Activated CD8-positive, alpha-beta T cell treated with anti-CD3 and anti-CD28 coated beads for 36 hours (primary cell): Measurements from ENCODE around the gene NPTN. TPM values are rescaled to one million over a fixed set of nuclear protein-coding genes. Genes with fewer than 3 reads are reported as not detected.

Experiments
- ATAC-seq: fragments of 200-7000 bp; cut with Tn5 transposase; one replicate; pipeline ENCODE4 v1.10.0; 2021; ENCODE audit warnings: mild to moderate bottlenecking, moderate library complexity
- CTCF ChIA-PET: fragments of 350-600 bp; sonication (Branson Sonifier 250); formaldehyde crosslinking; loops from one replicate; lab custom pipeline; 2021; ENCODE audit warnings: antibody characterized with exemption; lab: Charles Lee
- POLR2A ChIA-PET: fragments of 350-600 bp; sonication (Branson Sonifier 250); formaldehyde crosslinking; loops from one replicate; lab custom pipeline; 2021; ENCODE audit warnings: antibody characterized with exemption; lab: Charles Lee
- DNase-seq: peaks from one replicate; pipeline ENCODE4 v3.0.0-alpha.2; 2020
- H3K27ac Mint-ChIP-seq: one replicate; pipeline ENCODE4 v1.8.0; 2021; ENCODE audit warnings: mild to moderate bottlenecking, mixed read lengths
- H3K27me3 Mint-ChIP-seq: one replicate; pipeline ENCODE4 v1.8.0; 2021; ENCODE audit warnings: mixed read lengths
- H3K36me3 Mint-ChIP-seq: one replicate; pipeline ENCODE4 v1.8.0; 2021; ENCODE audit warnings: low read depth, mixed read lengths
- H3K4me1 Mint-ChIP-seq: one replicate; pipeline ENCODE4 v1.8.0; 2021; ENCODE audit warnings: low read depth, mixed read lengths
- H3K4me3 Mint-ChIP-seq: one replicate; pipeline ENCODE4 v1.8.0; 2021; ENCODE audit warnings: mild to moderate bottlenecking, moderate library complexity, mixed read lengths
- H3K9me3 Mint-ChIP-seq: one replicate; pipeline ENCODE4 v1.8.0; 2021; ENCODE audit warnings: mixed read lengths
- intact Hi-C: fragments of 100-400 bp; cut with micrococcal nuclease; formaldehyde crosslinking; loops from one replicate; pipeline ENCODE4 v1.10.0; 2022
- total RNA-seq, 2 experiments: library from RNA; stranded (reverse); gene quantifications; one replicate each; pipeline ENCODE4 v1.2.3, GENCODE V29; 2021
- TF ChIP-seq, protein P1 (sequence below): fragments of 200-600 bp; IDR thresholded peaks from one replicate; pipeline ENCODE4 v1.8.0; 2022; ENCODE audit warnings: antibody characterized with exemption, mild to moderate bottlenecking

NPTN gene
- total RNA-seq, 2 experiments from 2014 or later: 27.4 to 33.6 TPM

DNA sequence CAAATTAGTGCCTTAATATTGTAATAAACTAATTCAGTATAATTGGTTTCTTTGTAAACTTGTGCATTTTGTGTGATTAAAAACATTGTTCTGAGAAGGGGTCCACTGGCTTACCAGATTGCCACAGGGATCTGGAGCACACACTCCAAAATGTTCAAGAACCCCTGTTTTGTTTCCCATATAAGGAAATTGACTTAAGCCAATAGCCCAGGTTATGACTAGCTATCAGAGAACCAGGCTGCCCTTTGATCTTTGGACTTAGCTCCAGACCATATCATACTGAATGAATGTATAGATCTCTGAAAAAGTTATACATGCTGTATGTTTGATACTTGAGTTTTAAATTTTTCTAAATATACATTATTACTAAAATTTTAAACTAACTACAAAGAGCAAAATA lies 91.7 kb downstream of the NPTN start:
- Mint-ChIP-seq H3K9me3 (no peaks in the 10 kb centered on the region), H3K4me1 (no peaks in the 10 kb centered on the region), H3K4me3 (no peak overlapping the region), H3K36me3 (no peaks in the 10 kb centered on the region), H3K27me3 (no peaks in the 10 kb centered on the region), H3K27ac (no peak overlapping the region)
- TF ChIP-seq, protein P1, sequence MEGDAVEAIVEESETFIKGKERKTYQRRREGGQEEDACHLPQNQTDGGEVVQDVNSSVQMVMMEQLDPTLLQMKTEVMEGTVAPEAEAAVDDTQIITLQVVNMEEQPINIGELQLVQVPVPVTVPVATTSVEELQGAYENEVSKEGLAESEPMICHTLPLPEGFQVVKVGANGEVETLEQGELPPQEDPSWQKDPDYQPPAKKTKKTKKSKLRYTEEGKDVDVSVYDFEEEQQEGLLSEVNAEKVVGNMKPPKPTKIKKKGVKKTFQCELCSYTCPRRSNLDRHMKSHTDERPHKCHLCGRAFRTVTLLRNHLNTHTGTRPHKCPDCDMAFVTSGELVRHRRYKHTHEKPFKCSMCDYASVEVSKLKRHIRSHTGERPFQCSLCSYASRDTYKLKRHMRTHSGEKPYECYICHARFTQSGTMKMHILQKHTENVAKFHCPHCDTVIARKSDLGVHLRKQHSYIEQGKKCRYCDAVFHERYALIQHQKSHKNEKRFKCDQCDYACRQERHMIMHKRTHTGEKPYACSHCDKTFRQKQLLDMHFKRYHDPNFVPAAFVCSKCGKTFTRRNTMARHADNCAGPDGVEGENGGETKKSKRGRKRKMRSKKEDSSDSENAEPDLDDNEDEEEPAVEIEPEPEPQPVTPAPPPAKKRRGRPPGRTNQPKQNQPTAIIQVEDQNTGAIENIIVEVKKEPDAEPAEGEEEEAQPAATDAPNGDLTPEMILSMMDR: no peak
- intact Hi-C loops: no loop called here
- ChIA-PET CTCF (no interaction called here), POLR2A (no interaction called here)
- DNase-seq: no peak
- no peak for ATAC-seq

DNA sequence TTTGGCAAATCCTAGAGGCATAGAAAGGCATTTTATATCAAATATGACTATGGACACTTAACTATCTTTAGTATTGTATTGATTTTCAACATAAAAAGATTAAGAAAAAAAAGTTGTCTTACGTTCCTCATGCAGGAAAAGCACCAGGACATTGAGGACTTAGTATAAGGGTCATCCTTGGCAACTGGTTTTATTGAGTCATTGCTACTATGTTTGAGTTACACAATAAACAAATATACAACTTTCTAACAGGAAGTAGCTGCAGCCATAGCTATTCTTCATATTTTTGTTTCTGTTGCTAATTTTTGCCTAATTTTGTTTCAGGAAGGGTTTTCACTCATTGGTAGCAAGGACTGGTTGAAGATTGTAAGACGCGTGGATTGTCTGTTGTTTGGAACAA lies 93.0 kb downstream of the NPTN start:
- H3K36me3 Mint-ChIP-seq: no peaks in the 10 kb centered on the region
- TF ChIP-seq, protein P1: no peak
- DNase-seq: no peak
- intact Hi-C loops: no loop called here
- CTCF ChIA-PET: no interaction called here
- no peaks in the 10 kb centered on the region for H3K27me3 Mint-ChIP-seq
- POLR2A ChIA-PET: no interaction called here
- H3K4me1 Mint-ChIP-seq: no peaks in the 10 kb centered on the region
- no peak overlapping the region for H3K4me3 Mint-ChIP-seq
- no peak overlapping the region for H3K27ac Mint-ChIP-seq
- H3K9me3 Mint-ChIP-seq: no peaks in the 10 kb centered on the region
- no peak for ATAC-seq

DNA sequence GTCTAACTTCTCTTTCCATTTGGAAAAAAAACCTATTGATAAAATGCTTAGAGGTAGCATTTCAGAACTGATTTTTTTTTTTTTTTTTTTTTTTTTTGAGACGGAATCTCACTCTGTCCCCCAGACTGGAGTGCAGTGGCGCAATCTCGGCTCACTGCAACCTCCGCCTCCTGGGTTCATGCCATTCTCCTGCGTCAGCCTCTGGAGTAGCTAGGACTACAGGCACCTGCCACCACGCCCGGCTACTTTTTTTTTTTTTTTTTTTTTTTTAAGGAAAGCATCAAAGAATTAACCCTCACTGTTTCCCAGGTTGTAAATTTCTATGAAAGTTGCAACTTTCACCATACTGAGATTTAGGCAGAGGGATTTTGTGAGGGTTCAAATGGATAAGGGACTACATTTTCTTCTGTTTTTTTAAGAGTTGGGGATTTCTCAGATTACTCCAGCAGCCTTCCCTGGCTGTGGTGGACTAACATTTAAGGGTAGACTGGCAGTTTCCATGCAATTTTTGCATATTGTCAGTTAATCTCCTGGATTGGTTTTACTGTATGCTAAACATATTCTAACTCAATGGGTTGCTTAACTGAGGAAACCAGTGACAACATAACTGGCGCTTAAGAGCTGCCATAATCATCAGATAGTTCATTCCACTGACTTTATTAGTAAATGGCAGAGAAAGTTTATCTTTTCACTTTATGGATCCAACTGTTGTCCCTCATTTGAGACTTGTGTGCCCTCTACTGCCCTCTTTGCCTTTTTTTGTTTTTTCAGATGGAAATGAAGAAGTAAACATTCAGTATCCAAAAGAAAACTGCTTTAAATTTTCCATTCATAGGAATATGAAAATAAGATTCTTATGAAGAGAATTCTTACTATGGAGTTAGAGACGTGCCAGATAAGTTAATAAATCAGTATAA lies 93.7 kb downstream of the NPTN start:
- ChIA-PET CTCF (no interaction called here), POLR2A (no interaction called here)
- intact Hi-C loops: no loop called here
- H3K4me1 Mint-ChIP-seq: no peaks in the 10 kb centered on the region
- H3K36me3 Mint-ChIP-seq: no peaks in the 10 kb centered on the region
- no peak for ATAC-seq
- no peaks in the 10 kb centered on the region for H3K27me3 Mint-ChIP-seq
- no peak for DNase-seq
- no peak overlapping the region for H3K4me3 Mint-ChIP-seq
- H3K27ac Mint-ChIP-seq: no peak overlapping the region
- no peaks in the 10 kb centered on the region for H3K9me3 Mint-ChIP-seq
- TF ChIP-seq, protein P1: no peak

DNA sequence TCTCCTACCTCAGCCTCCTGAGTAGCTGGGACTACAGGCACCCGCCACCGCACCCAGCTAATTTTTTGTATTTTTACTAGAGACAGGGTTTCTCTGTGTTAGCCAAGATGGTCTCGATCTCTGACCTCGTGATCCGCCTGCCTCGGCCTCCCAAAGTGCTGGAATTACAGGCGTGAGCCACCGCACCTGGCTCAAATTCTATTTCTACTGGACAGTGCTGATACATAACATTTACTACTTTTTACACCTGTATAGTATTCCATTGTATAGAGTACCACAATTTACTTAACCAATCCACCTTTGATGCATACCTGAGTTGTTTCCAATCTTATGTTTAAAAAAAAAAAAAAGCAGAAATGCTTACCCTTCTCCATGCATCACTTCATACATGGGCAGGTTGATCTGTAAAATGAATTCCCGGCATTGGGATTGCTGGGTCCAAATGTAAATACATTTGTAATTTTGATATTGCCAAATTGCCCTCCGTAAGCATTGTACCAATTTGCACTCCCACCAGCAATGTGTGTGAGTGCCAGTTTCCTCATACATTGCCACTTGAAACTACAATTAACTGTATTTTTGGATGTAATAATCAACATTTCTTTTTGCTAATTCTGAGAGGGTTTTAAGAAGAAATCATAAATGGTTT lies 94.5 kb downstream of the NPTN start:
- CTCF ChIA-PET: no interaction called here
- POLR2A ChIA-PET: no interaction called here
- intact Hi-C loops: no loop called here
- Mint-ChIP-seq H3K27me3 (no peaks in the 10 kb centered on the region), H3K36me3 (no peaks in the 10 kb centered on the region), H3K4me3 (no peak overlapping the region), H3K4me1 (no peaks in the 10 kb centered on the region), H3K27ac (no peak overlapping the region), H3K9me3 (no peaks in the 10 kb centered on the region)
- ATAC-seq: no peak
- TF ChIP-seq, protein P1: no peak
- DNase-seq: no peak

DNA sequence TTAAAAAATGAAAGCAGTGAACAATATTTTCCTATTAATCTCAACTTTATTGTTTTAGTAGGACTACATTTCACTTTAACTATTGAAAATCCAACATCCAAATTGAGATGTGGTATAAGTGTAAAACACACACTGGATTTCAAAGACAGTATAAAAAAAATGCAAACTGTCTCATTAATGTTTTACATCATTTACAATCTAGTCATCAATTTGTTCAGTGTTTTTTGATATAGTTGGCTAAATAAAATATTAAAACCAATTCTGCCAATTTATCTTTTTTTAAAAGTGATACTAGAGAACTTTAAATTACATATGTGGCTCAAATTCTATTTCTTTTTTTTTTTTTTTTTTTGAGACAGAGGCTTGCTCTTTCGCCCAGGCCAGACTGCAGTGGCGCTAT lies 95.1 kb downstream of the NPTN start:
- TF ChIP-seq, protein P1: no peak
- POLR2A ChIA-PET: no interaction called here
- Mint-ChIP-seq H3K27me3 (no peaks in the 10 kb centered on the region), H3K4me3 (no peak overlapping the region), H3K27ac (no peak overlapping the region), H3K9me3 (no peaks in the 10 kb centered on the region), H3K4me1 (no peaks in the 10 kb centered on the region), H3K36me3 (no peaks in the 10 kb centered on the region)
- intact Hi-C loops: no loop called here
- ATAC-seq (no peak), DNase-seq (no peak)
- CTCF ChIA-PET: no interaction called here
